Mucosa of gallbladder (tissue), 1 donor: ENCODE results near the gene AP3B2. TPM values are rescaled to one million over a fixed set of nuclear protein-coding genes. Genes with fewer than 3 reads are reported as not detected.

ENCODE experiments used
- total RNA-seq: library from RNA; stranded (reverse); gene quantifications from one replicate; pipeline ENCODE4 v1.2.1, GENCODE V29; 2021
- donor health status: DM: no; HTN: no; CAD: no.

Gene AP3B2
- total RNA-seq, 1 donor from 2014 or later, result 0.69 TPM

Other genes with a start within 250 kb of the AP3B2 start
- gene RPS17, start 169.4 kb downstream of the AP3B2 start, total RNA-seq, result 753 TPM
- gene CPEB1, start 62.5 kb downstream of the AP3B2 start, total RNA-seq, result 4.8 TPM
- gene FSD2, start 96.2 kb upstream of the AP3B2 start, total RNA-seq, result 0.09 TPM
- 10.0 TPM for gene WHAMM, start 99.8 kb upstream of the AP3B2 start, total RNA-seq
- gene HOMER2, start 242.8 kb upstream of the AP3B2 start, total RNA-seq, result 152 TPM